Measurements from ENCODE around the gene KRTAP29-1.
"Not testable (repeated sequence)": the region's sequence is repeated elsewhere in the genome, so short reads cannot be mapped to it uniquely, and the experiment has no call there.

KRTAP29-1 gene

GRCh38 chr17:41301916-41302901, at the start of gene KRTAP29-1:
Gene KRTAP29-1 (minus strand): TSS chr17:41302851. CDS start chr17:41302851, 0 bp downstream.
- no peak for DNase-seq (ENCODE audit: low read depth)

- DNase-seq (ENCODE audit: low read depth): no peak
These were observed 48.5 kb upstream of the KRTAP29-1 start for GRCh38 chr17:41351177-41351576.

GRCh38 chr17:41350381-41350878, 47.8 kb upstream of the KRTAP29-1 start, which contains the start of gene KRT33A:
Gene KRT33A (minus strand): TSS chr17:41350828. CDS start chr17:41350767, 61 bp downstream.
- DNase-seq (ENCODE audit: low read depth): not testable (repeated sequence)

GRCh38 chr17:41347869-41348760, 45.5 kb upstream of the KRTAP29-1 start:
- no peak for DNase-seq (ENCODE audit: low read depth)

- not testable (repeated sequence) for DNase-seq (ENCODE audit: low read depth)
These were observed 43.8 kb upstream of the KRTAP29-1 start for GRCh38 chr17:41346421-41346820.

- DNase-seq (ENCODE audit: low read depth): no peak
These were observed 43.3 kb upstream of the KRTAP29-1 start for GRCh38 chr17:41345992-41346391.

GRCh38 chr17:41343029-41343428, 40.4 kb upstream of the KRTAP29-1 start:
- no peak for DNase-seq (ENCODE audit: low read depth)

- DNase-seq (ENCODE audit: low read depth): peak; percentile 33
These were observed 38.5 kb upstream of the KRTAP29-1 start for GRCh38 chr17:41340934-41341861.

GRCh38 chr17:41340494-41340893, 37.8 kb upstream of the KRTAP29-1 start:
- no peak for DNase-seq (ENCODE audit: low read depth)

GRCh38 chr17:41339571-41340172, 37.0 kb upstream of the KRTAP29-1 start:
- DNase-seq (ENCODE audit: low read depth): no peak

GRCh38 chr17:41338961-41339485, 36.4 kb upstream of the KRTAP29-1 start:
- peak; percentile 17 for DNase-seq (ENCODE audit: low read depth)

- no peak for DNase-seq (ENCODE audit: low read depth)
These were observed 33.1 kb upstream of the KRTAP29-1 start for GRCh38 chr17:41335747-41336146.

GRCh38 chr17:41334385-41335305, 32.0 kb upstream of the KRTAP29-1 start:
- DNase-seq (ENCODE audit: low read depth): no peak

GRCh38 chr17:41333836-41334235, 31.2 kb upstream of the KRTAP29-1 start:
- no peak for DNase-seq (ENCODE audit: low read depth)

GRCh38 chr17:41333098-41333497, 30.4 kb upstream of the KRTAP29-1 start:
- no peak for DNase-seq (ENCODE audit: low read depth)

GRCh38 chr17:41332239-41332638, 29.6 kb upstream of the KRTAP29-1 start:
- DNase-seq (ENCODE audit: low read depth): no peak

GRCh38 chr17:41331606-41332005, 29.0 kb upstream of the KRTAP29-1 start:
- DNase-seq (ENCODE audit: low read depth): no peak

GRCh38 chr17:41329279-41329948, 26.8 kb upstream of the KRTAP29-1 start:
- no peak for DNase-seq (ENCODE audit: low read depth)

GRCh38 chr17:41328207-41328606, 25.6 kb upstream of the KRTAP29-1 start:
- DNase-seq (ENCODE audit: low read depth): no peak
